Glutamatergic neuron (in vitro differentiated cells): ENCODE data around the gene NID2. TPM values are rescaled to one million over a fixed set of nuclear protein-coding genes. Genes with fewer than 3 reads are reported as not detected.

Experiments
- DNase-seq: peaks from one replicate; pipeline ENCODE4 v3.0.0; 2022
- H3K27ac Mint-ChIP-seq: one replicate; pipeline ENCODE4 v1.8.0; 2020; ENCODE audit warnings: mild to moderate bottlenecking, mixed read lengths, inconsistent platforms; ENCODE audit not compliant: unreplicated experiment
- H3K27me3 Mint-ChIP-seq: one replicate; pipeline ENCODE4 v1.8.0; 2020; ENCODE audit warnings: mild to moderate bottlenecking, moderate library complexity, mixed read lengths, inconsistent platforms; ENCODE audit not compliant: unreplicated experiment
- H3K36me3 Mint-ChIP-seq: one replicate; pipeline ENCODE4 v1.8.0; 2020; ENCODE audit warnings: mild to moderate bottlenecking, mixed read lengths, inconsistent platforms; ENCODE audit not compliant: unreplicated experiment
- H3K4me1 Mint-ChIP-seq: one replicate; pipeline ENCODE4 v1.8.0; 2020; ENCODE audit warnings: mild to moderate bottlenecking, low read depth, mixed read lengths, inconsistent platforms; ENCODE audit not compliant: unreplicated experiment
- H3K4me3 Mint-ChIP-seq: one replicate; pipeline ENCODE4 v1.8.0; 2020; ENCODE audit warnings: mild to moderate bottlenecking, mixed read lengths, inconsistent platforms; ENCODE audit not compliant: unreplicated experiment
- H3K9me3 Mint-ChIP-seq: one replicate; pipeline ENCODE4 v1.8.0; 2020; ENCODE audit warnings: mild to moderate bottlenecking, moderate library complexity, mixed read lengths, inconsistent platforms; ENCODE audit not compliant: unreplicated experiment
- total RNA-seq: library from RNA; stranded (reverse); fragmentation: NEBNext Ultra II Directional; extraction: Animal tissue kit (Norgen Biotek cat#: 25700); gene quantifications from one replicate; pipeline ENCODE4 v1.2.1, GENCODE V29; 2021; ENCODE audit not compliant: unreplicated experiment
- TF ChIP-seq, protein P1 (sequence below): fragments of 200-600 bp; sonication (generic); IDR thresholded peaks from one replicate; pipeline ENCODE4 v1.5.0; 2021; ENCODE audit not compliant: partially characterized antibody, unreplicated experiment

NID2 gene
- total RNA-seq, 1 donor from 2014 or later: 2.6 TPM

GRCh38 chr14:52111583-52111982 lies 42.7 kb upstream of the NID2 start:
- TF ChIP-seq, protein P1, sequence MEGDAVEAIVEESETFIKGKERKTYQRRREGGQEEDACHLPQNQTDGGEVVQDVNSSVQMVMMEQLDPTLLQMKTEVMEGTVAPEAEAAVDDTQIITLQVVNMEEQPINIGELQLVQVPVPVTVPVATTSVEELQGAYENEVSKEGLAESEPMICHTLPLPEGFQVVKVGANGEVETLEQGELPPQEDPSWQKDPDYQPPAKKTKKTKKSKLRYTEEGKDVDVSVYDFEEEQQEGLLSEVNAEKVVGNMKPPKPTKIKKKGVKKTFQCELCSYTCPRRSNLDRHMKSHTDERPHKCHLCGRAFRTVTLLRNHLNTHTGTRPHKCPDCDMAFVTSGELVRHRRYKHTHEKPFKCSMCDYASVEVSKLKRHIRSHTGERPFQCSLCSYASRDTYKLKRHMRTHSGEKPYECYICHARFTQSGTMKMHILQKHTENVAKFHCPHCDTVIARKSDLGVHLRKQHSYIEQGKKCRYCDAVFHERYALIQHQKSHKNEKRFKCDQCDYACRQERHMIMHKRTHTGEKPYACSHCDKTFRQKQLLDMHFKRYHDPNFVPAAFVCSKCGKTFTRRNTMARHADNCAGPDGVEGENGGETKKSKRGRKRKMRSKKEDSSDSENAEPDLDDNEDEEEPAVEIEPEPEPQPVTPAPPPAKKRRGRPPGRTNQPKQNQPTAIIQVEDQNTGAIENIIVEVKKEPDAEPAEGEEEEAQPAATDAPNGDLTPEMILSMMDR: no peak
- H3K27ac Mint-ChIP-seq: no peak overlapping the region
- no peaks in the 10 kb centered on the region for H3K4me1 Mint-ChIP-seq
- no peaks in the 10 kb centered on the region for H3K36me3 Mint-ChIP-seq
- no peak for DNase-seq
- H3K9me3 Mint-ChIP-seq: no peaks in the 10 kb centered on the region
- no peaks in the 10 kb centered on the region for H3K27me3 Mint-ChIP-seq
- H3K4me3 Mint-ChIP-seq: no peak overlapping the region

DNA sequence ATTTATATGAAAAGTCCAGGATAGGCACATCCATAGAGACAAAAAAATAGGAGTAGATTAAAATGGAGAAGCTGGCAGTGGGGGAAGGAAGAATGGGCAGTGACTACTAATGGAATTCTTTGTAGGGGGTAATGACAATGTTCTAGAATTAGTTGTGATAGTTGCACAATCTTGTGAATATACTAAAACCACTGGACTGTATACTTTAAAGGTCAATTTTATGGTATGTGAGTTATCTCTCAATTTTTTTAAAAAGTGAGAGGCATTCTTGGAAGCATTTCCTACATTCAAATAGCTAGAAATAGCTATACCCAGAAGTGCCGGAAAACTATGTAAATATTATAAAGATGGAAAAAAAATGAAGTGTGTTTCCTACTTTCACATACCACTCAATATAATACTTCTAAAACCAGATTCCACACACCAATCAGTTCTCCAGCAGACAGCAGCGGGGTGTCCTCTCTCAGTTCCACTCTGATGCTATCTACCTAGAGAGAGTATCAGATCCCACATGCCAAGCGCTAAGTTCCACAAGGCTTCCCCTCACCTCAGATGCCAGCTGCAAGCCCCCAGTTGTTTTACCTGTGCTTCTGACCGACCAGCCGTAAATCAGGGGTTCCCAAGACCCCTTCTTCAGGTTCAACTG lies 41.7 kb upstream of the NID2 start:
- Mint-ChIP-seq H3K27ac (no peak overlapping the region), H3K9me3 (no peaks in the 10 kb centered on the region), H3K4me1 (no peaks in the 10 kb centered on the region), H3K27me3 (no peaks in the 10 kb centered on the region), H3K36me3 (no peaks in the 10 kb centered on the region), H3K4me3 (no peak overlapping the region)
- TF ChIP-seq, protein P1: no peak
- DNase-seq: no peak

- TF ChIP-seq, protein P1: no peak
- Mint-ChIP-seq H3K4me3 (no peak overlapping the region), H3K9me3 (no peaks in the 10 kb centered on the region), H3K4me1 (no peaks in the 10 kb centered on the region), H3K27me3 (peaks cover 1% of the 10 kb centered on the region), H3K27ac (no peak overlapping the region), H3K36me3 (no peaks in the 10 kb centered on the region)
- no peak for DNase-seq
Measured at GRCh38 chr14:52108823-52109222, 40.0 kb upstream of the NID2 start.

DNA sequence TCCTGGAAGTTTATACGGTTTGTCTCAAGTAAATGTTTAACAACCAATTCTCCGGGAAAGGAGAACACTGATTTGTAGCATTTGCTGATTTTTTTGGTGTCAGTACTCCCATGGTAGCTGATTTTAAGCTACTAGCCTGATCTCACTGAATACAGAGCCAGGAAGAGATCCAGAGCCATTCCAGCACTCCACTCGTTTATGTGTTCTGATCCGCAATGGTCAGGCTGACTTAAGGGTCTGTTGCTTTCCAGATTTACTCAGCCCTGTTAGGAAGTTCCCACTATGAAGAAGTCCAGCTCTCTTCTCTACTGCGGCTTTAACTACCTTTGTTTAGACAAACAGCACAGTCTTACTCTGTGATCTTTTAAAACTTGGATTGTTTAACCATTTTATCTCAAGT lies 38.0 kb upstream of the NID2 start:
- Mint-ChIP-seq H3K36me3 (no peaks in the 10 kb centered on the region), H3K9me3 (no peaks in the 10 kb centered on the region), H3K4me3 (no peak overlapping the region), H3K4me1 (no peaks in the 10 kb centered on the region), H3K27me3 (peaks cover 1% of the 10 kb centered on the region), H3K27ac (no peak overlapping the region)
- no peak for DNase-seq
- TF ChIP-seq, protein P1: no peak

- no peak overlapping the region for H3K27ac Mint-ChIP-seq
- TF ChIP-seq, protein P1: no peak
Measured at GRCh38 chr14:52103416-52103815, 34.6 kb upstream of the NID2 start.

More at GRCh38 chr14:52103416-52103815, 34.6 kb upstream of the NID2 start:
- H3K9me3 Mint-ChIP-seq: no peaks in the 10 kb centered on the region
- H3K36me3 Mint-ChIP-seq: no peaks in the 10 kb centered on the region
- H3K27me3 Mint-ChIP-seq: peaks cover 1% of the 10 kb centered on the region
- no peaks in the 10 kb centered on the region for H3K4me1 Mint-ChIP-seq
- no peak overlapping the region for H3K4me3 Mint-ChIP-seq
- DNase-seq: no peak
